Fibroblast of skin of abdomen (primary cell): ENCODE data around the gene SIMC1.

Source experiments
- DNase-seq: peaks from one replicate; pipeline ENCODE4 v3.0.0-alpha.2; 2013

Gene SIMC1

GRCh38 chr5:176389135-176390123, 151.2 kb downstream of the SIMC1 start:
- DNase-seq, result no peak

GRCh38 chr5:176391479-176391878, 153.3 kb downstream of the SIMC1 start:
- DNase-seq, result no peak

GRCh38 chr5:176391999-176392398, 153.8 kb downstream of the SIMC1 start:
- DNase-seq, result no peak

GRCh38 chr5:176392526-176392925, 154.3 kb downstream of the SIMC1 start:
- no peak for DNase-seq

GRCh38 chr5:176394096-176394495, 155.9 kb downstream of the SIMC1 start:
- no peak for DNase-seq

GRCh38 chr5:176394881-176395675, 156.9 kb downstream of the SIMC1 start:
- DNase-seq, result no peak
